Measurements from ENCODE around the gene TSPAN31.

TSPAN31 gene

DNA sequence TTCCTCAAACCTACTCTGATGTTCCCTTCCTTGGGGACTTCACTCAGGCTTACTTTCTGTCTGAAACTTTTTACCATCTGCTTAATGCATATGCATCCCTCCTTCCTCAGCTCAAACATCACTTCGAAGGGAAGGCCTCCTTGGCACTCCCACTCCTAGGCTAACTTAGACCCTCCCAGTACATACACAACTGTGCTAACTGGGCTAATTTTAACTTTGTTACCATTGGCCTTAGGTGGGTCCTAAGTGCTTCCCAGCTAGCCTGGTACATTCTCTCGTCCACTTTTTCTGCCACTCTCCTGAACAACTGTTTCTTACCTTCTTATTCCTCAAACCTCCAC lies 31.4 kb downstream of the TSPAN31 start:
- Histone ChIP-seq H3K36me3 (ENCODE audit: insufficient read depth, low read length) (no peaks in the 10 kb centered on the region), H3K9me3 (ENCODE audit: low read depth, low read length) (no peaks in the 10 kb centered on the region), H3K4me3 (no peak overlapping the region), H3K9ac (ENCODE audit: insufficient read length) (no peak overlapping the region), H3K27ac (no peak overlapping the region)
- TF ChIP-seq EZH2 (IDR thresholded peaks at IDR 0.05) (no peak), POLR2AphosphoS5 (IDR thresholded peaks at IDR 0.05; ENCODE audit: borderline replicate concordance, low read depth, low read length) (no peak), FOXP2 (optimal IDR thresholded peaks at IDR 0.05; ENCODE audit: control extremely low read depth, extremely low read length, insufficient read depth) (no peak)
- no peak for DNase-seq (ENCODE audit: low read depth, low spot score)

DNA sequence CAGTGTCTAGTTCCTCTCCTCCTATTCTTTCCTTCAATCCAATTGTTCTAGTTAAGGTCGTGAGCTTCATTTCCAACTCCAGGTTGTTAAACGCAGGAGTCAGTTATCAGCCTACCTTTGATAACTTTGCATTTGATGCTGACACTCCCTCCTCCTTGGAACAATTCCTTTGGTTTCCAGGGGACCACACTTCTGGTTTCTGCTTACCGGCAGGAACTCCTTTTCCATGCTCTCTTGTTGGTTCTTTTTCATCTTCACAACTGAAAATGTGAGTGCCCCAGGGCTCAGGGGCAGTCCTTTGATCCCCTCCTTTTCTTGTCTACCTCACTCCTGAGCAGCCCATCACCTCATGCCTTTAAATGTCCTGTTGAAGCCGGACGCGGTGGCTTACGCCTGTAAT lies 32.5 kb downstream of the TSPAN31 start:
- no peak for DNase-seq (ENCODE audit: low read depth, low spot score)
- TF ChIP-seq EZH2 (IDR thresholded peaks at IDR 0.05): no peak
- no peak for TF ChIP-seq FOXP2 (optimal IDR thresholded peaks at IDR 0.05; ENCODE audit: control extremely low read depth, extremely low read length, insufficient read depth)
- TF ChIP-seq POLR2AphosphoS5 (IDR thresholded peaks at IDR 0.05; ENCODE audit: borderline replicate concordance, low read depth, low read length): no peak
- Histone ChIP-seq H3K4me3 (no peak overlapping the region), H3K9ac (ENCODE audit: insufficient read length) (no peak overlapping the region), H3K9me3 (ENCODE audit: low read depth, low read length) (no peaks in the 10 kb centered on the region), H3K27ac (no peak overlapping the region), H3K36me3 (ENCODE audit: insufficient read depth, low read length) (no peaks in the 10 kb centered on the region)

DNA sequence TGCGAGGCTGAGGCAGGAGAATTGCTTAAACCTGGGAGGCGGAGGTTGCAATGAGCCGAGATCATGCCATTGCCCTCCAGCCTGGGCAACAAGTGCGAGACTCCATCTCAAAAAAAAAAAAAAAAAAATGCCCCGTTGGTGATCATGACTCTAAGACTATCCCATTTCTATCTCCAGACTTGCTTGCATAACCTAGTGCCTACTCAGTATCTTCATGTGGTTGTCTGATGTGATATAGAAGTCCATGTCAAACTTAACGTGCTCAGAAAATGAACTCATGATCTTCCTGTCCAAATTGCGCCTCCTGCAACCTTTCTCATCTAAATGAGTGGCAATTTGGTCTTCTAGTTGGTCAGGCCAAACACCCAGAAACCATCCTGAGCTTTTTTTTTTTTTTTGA lies 33.1 kb downstream of the TSPAN31 start:
- TF ChIP-seq FOXP2 (optimal IDR thresholded peaks at IDR 0.05; ENCODE audit: control extremely low read depth, extremely low read length, insufficient read depth) (no peak), EZH2 (IDR thresholded peaks at IDR 0.05) (no peak), POLR2AphosphoS5 (IDR thresholded peaks at IDR 0.05; ENCODE audit: borderline replicate concordance, low read depth, low read length) (no peak)
- Histone ChIP-seq H3K9me3 (ENCODE audit: low read depth, low read length) (no peaks in the 10 kb centered on the region), H3K36me3 (ENCODE audit: insufficient read depth, low read length) (no peaks in the 10 kb centered on the region), H3K4me3 (no peak overlapping the region), H3K27ac (no peak overlapping the region), H3K9ac (ENCODE audit: insufficient read length) (no peak overlapping the region)
- DNase-seq (ENCODE audit: low read depth, low spot score): no peak

DNA sequence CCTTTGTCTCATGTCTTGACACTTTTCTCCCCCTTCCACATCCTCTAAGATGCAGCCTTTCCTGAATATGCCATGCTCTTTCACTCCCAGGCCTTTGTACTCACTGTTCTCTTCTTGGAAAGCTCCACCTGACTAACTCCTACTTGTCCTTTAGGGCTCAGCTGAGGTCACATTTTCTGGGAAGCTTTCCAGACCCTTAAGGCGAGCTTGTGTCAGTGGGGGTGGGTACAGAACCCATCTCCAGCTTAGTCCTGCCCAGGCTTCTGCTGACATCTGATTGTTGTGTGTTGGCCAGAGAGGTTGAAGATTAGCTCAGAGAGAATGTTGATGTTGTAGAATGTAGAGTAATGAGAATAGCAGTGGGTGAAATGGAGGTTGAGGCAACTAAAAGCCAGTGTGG lies 34.9 kb downstream of the TSPAN31 start:
- no peak for DNase-seq (ENCODE audit: low read depth, low spot score)
- Histone ChIP-seq H3K36me3 (ENCODE audit: insufficient read depth, low read length) (peaks cover 4% of the 10 kb centered on the region), H3K27ac (no peak overlapping the region), H3K4me3 (no peak overlapping the region), H3K9me3 (ENCODE audit: low read depth, low read length) (no peaks in the 10 kb centered on the region), H3K9ac (ENCODE audit: insufficient read length) (no peak overlapping the region)
- TF ChIP-seq EZH2 (IDR thresholded peaks at IDR 0.05): no peak
- no peak for TF ChIP-seq FOXP2 (optimal IDR thresholded peaks at IDR 0.05; ENCODE audit: control extremely low read depth, extremely low read length, insufficient read depth)
- no peak for TF ChIP-seq POLR2AphosphoS5 (IDR thresholded peaks at IDR 0.05; ENCODE audit: borderline replicate concordance, low read depth, low read length)

DNA sequence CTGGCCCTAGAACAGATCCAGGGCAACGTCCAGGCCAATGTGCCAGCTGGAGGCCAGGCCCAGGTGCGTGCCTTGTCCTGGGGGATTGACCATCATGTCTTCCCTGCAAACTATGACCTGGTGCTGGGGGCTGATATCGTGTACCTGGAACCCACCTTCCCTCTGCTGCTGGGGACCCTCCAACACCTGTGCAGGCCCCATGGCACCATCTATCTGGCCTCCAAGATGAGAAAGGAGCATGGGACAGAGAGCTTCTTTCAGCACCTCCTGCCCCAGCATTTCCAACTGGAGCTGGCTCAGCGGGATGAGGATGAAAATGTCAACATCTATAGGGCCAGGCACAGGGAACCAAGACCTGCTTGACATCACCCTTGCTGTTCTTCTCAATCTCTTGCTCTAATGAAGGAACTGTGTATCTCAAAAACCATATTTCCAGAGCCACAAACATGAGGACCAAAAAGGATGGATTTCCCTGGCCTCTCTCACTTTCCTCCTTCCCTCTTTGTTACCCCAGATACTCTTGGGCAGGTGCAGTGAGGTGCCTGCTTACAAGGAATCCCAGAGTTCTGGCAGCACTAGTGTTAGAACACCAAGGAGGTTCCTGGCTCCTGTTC lies 35.6 kb downstream of the TSPAN31 start:
- H3K9me3 ChIP-seq (ENCODE audit: low read depth, low read length): no peaks in the 10 kb centered on the region
- no peak overlapping the region for H3K27ac ChIP-seq
- no peak for DNase-seq (ENCODE audit: low read depth, low spot score)
- no peak overlapping the region for H3K4me3 ChIP-seq
- peaks cover 7% of the 10 kb centered on the region for H3K36me3 ChIP-seq (ENCODE audit: insufficient read depth, low read length)
- no peak for TF ChIP-seq FOXP2 (optimal IDR thresholded peaks at IDR 0.05; ENCODE audit: control extremely low read depth, extremely low read length, insufficient read depth)
- H3K9ac ChIP-seq (ENCODE audit: insufficient read length): no peak overlapping the region

DNA sequence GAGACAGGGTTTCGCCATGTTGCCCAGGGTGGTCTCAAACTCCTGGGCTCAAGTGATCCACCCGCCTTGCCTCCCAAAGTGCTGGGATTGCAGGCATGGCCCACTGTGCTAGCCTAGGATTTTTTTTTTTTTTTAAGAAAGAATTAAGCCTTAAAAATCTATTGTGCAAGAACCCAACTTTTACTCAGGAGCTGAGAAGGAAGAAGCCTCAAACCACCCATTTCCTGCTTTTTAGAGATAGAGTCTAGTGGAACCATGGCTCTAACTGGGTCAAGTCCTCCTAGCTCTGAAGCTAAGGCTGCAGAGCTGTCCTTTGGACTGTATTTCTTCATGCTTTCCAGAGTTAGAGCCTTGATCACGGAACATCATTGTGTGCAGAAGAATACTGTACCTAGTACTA lies 36.4 kb downstream of the TSPAN31 start:
- no peak for DNase-seq (ENCODE audit: low read depth, low spot score)
- Histone ChIP-seq H3K36me3 (ENCODE audit: insufficient read depth, low read length) (peaks cover 15% of the 10 kb centered on the region), H3K4me3 (no peak overlapping the region), H3K9me3 (ENCODE audit: low read depth, low read length) (no peaks in the 10 kb centered on the region), H3K9ac (ENCODE audit: insufficient read length) (no peak overlapping the region), H3K27ac (no peak overlapping the region)
- TF ChIP-seq FOXP2 (optimal IDR thresholded peaks at IDR 0.05; ENCODE audit: control extremely low read depth, extremely low read length, insufficient read depth): no peak
- no peak for TF ChIP-seq POLR2AphosphoS5 (IDR thresholded peaks at IDR 0.05; ENCODE audit: borderline replicate concordance, low read depth, low read length)
- TF ChIP-seq EZH2 (IDR thresholded peaks at IDR 0.05): no peak

DNA sequence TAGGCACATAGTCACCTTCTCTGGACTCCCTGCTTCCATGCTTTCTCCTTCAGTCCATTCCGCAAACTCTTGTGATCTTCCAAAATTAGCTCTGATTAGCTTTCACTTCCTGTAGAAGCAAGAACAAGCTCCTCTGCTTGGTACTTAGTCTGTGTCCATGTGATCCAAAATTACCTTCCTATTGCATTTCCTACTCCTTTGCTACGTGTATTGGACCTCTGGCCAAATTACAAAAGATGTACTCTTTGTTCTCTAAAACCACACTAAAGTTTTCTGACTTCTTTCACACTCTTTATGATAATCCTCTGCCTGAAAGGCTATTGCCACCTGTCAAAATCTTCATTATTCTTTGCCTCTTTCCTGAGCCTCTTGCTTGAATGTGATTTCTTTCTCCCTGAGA lies 37.0 kb downstream of the TSPAN31 start:
- TF ChIP-seq POLR2AphosphoS5 (IDR thresholded peaks at IDR 0.05; ENCODE audit: borderline replicate concordance, low read depth, low read length) (no peak), EZH2 (IDR thresholded peaks at IDR 0.05) (no peak), FOXP2 (optimal IDR thresholded peaks at IDR 0.05; ENCODE audit: control extremely low read depth, extremely low read length, insufficient read depth) (no peak)
- H3K27ac ChIP-seq: no peak overlapping the region
- no peak for DNase-seq (ENCODE audit: low read depth, low spot score)
- H3K9me3 ChIP-seq (ENCODE audit: low read depth, low read length): no peaks in the 10 kb centered on the region
- H3K36me3 ChIP-seq (ENCODE audit: insufficient read depth, low read length): peaks cover 21% of the 10 kb centered on the region
- H3K4me3 ChIP-seq: no peak overlapping the region
- no peak overlapping the region for H3K9ac ChIP-seq (ENCODE audit: insufficient read length)

DNA sequence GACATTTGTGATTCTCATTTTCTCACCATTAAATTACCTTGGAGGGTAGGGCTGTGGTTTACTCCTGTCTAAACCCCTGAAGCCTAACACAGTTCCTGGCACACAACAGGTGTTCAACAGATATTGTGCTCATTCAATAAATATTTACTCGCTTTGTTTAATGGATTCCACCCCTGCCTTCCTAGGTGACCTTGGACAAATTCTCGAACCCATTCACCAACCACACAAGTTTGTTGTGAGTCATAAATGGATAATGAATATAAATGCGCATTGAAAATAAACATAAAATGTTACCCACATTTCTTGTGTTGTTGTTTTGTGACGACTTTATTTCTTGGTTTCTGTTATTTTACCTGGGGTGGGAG lies 37.4 kb downstream of the TSPAN31 start:
- H3K36me3 ChIP-seq (ENCODE audit: insufficient read depth, low read length): peaks cover 25% of the 10 kb centered on the region
- no peaks in the 10 kb centered on the region for H3K9me3 ChIP-seq (ENCODE audit: low read depth, low read length)
- peak overlapping the region; percentile 87 for H3K4me3 ChIP-seq
- H3K27ac ChIP-seq: no peak overlapping the region
- peak overlapping the region; percentile 24 for H3K9ac ChIP-seq (ENCODE audit: insufficient read length)
- no peak for DNase-seq (ENCODE audit: low read depth, low spot score)
- no peak for TF ChIP-seq FOXP2 (optimal IDR thresholded peaks at IDR 0.05; ENCODE audit: control extremely low read depth, extremely low read length, insufficient read depth)
- TF ChIP-seq EZH2 (IDR thresholded peaks at IDR 0.05): no peak
- TF ChIP-seq POLR2AphosphoS5 (IDR thresholded peaks at IDR 0.05; ENCODE audit: borderline replicate concordance, low read depth, low read length): no peak
